T-helper 2 cell (primary cell): ENCODE data around the gene SFXN3.

Experiments used
- DNase-seq, 5 experiments: peaks; one replicate each; pipeline versions ENCODE4 v3.0.0 to v3.0.0-alpha.2; 2012 to 2022
- total RNA-seq, 2 donors: gene quantifications; one replicate each; lab custom pipeline; 2026; lab: John Stamatoyannopoulos, UW

The SFXN3 gene, protein sequence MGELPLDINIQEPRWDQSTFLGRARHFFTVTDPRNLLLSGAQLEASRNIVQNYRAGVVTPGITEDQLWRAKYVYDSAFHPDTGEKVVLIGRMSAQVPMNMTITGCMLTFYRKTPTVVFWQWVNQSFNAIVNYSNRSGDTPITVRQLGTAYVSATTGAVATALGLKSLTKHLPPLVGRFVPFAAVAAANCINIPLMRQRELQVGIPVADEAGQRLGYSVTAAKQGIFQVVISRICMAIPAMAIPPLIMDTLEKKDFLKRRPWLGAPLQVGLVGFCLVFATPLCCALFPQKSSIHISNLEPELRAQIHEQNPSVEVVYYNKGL
- 65.1 to 68.0 reads per million in 2 donors for total RNA-seq

DNA sequence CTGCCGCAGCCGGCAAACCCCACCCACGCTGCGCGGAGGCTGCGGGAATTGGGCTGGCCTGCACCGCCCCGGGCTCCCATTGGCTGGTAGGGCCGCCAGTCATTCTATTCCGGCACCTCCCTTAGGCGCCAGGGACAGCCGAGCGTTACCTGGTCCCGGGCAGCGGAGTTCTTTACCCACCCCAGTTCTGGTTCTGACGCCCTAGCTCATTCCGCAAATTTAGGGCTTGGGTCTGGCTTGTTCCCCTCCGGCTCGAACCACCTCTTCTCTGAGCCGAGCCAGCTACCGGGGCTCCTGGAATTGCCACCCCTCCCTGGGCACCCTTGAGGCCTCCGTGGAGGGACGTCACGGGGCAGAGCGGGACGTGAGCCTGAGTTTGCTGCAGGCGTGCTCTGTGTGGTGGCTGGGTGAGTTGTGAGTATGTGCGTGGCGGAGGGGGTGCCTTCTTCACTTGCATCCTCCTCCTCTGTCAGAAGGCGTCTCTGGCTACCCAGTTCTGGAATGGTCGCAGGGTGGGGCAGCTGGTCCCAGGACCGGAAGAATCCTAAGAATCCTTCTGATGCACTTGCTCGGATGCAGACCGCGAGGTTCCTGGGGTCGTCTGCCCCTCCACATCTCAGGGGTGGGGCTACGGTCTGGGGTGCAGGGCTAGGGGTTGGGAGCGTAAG is at the start of gene SFXN3, which contains the start of gene PDZD7:
Gene SFXN3, plus strand, starts transcription at position 107 of the 668 bp plus-strand sequence. CDS start 3,461 bp downstream, outside the sequence.
Gene PDZD7, minus strand, starts transcription at position 2 of the 668 bp plus-strand sequence. CDS start 910 bp downstream, outside the sequence.
- peak; percentile 93 to 97 (median 94) for DNase-seq

DNA sequence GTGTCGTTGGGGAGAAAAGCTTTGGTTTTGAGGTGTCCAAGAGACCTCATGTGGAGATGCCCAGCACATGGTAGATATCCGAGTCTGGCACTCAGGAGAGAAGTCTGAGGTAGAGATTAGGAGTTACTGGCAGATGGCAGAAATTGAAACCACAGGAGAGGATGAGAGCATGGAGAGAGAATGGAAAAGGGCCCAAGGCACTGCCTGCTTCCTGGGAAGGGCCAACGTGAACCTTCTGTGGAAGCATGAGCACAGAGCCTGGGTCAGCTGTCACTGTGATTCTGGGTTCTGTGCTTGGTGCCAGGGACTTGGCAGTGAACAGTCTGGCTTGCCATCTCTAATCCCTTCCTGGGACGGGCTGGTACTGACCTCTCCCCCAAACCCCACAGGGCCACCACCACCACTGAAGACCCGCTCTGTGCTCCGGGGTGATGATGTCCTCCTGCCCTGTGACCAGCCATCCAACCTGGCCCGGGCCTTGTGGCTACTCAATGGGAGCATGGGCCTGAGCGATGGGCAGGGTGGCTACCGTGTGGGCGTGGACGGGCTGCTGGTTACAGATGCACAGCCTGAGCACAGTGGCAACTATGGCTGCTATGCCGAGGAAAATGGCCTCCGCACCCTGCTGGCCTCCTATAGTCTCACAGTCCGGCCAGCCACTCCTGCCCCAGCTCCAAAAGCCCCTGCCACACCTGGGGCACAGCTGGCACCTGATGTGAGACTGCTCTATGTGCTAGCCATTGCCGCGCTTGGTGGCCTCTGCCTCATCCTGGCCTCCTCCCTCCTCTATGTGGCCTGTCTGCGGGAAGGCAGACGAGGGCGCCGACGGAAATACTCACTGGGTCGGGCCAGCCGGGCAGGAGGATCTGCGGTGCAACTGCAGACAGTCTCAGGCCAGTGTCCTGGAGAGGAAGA is 47.9 kb upstream of the SFXN3 start:
- no peak for DNase-seq

DNA sequence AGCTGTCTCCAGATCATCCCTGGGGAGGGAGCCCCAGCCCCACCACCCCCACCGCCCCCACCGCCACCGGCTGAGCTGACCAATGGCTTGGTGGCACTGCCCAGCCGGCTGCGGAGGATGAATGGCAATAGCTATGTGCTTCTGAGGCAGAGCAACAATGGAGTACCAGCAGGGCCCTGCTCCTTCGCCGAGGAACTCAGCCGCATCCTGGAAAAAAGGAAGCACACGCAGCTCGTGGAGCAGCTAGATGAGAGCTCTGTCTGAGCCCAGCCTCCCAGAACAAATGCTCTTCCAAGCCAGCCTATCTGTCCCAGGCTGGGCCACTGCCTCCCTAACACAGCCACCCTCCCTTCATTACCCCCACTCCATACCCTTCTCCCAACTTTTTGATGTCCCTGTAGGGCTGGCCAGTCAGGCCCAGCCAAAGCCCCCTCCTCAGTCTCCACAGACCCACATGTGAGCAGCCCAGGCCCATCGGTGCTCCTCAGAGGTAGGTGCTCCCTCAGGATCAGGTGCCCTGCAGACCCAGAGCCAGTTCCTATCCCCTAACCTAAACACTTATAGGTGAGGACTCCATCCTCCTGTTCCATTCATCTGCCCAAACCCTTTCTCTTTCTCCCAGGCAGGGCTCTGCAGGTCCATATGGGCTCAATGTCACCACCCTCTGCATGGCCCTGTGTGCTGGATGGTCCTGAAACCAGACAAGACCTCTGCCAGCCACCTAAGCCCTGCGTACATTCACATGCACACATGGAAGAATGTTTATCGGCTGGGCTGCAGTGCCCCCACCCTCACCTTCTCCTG is 47.0 kb upstream of the SFXN3 start:
- no peak for DNase-seq

DNA sequence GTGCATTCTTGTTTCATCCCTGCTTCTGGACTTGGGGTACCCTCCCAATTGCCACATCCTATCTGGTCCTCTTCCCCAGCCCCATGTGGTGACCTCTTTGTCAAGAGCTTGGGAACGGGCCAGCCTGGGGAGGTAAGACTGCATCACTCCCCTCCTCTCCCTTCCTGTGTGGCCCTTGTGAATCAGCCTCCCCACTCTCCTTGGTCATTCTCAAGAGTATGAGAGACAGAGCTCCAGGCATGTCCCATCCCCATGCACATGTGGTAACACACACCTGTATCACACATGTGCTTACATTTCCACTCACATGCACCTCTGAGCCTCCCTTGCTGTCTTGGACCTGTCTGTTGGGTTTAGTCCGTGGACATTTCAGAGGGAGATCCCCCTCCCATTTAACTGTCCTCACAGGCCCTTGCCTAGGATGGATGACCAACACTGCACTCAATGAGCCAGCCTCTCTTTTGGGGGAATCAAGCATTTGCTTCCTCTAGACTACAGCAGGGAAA is 46.3 kb upstream of the SFXN3 start:
- DNase-seq: no peak

DNA sequence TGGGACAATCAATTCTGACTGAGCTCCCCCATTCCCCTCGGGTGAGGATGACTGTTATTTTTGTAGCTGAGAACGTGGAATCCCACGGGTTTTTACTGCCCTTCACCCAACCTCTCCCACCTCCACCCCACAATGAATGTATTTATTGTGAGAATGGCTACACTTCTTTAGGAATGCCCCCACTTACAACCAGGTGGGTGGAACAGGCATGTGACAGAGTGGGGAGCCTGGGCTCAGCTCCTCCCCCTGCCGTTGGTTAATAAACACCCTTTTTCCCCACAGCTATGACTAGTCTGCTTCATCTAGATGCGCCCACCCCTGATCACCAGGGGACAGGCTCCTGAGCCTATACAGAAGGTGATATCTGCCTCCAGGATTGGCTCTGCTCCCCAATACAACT is 45.7 kb upstream of the SFXN3 start:
- DNase-seq: no peak

DNA sequence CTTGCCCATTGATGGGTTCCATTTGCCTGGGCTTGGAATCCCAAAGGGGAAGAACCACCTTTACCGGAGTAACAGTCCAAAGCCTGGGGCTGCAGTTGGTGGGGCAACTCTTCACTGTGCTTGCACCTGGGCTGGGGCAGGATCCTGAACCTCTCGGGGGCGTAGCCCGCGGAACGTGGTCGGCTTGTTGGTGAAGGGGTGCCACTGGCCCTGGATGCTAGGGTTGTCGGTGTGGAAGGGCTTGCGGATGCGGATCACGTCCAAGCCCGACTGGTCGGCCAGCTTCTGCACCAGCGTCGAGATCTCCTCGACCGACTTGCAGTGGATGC is 44.4 kb upstream of the SFXN3 start:
- DNase-seq: no peak

DNA sequence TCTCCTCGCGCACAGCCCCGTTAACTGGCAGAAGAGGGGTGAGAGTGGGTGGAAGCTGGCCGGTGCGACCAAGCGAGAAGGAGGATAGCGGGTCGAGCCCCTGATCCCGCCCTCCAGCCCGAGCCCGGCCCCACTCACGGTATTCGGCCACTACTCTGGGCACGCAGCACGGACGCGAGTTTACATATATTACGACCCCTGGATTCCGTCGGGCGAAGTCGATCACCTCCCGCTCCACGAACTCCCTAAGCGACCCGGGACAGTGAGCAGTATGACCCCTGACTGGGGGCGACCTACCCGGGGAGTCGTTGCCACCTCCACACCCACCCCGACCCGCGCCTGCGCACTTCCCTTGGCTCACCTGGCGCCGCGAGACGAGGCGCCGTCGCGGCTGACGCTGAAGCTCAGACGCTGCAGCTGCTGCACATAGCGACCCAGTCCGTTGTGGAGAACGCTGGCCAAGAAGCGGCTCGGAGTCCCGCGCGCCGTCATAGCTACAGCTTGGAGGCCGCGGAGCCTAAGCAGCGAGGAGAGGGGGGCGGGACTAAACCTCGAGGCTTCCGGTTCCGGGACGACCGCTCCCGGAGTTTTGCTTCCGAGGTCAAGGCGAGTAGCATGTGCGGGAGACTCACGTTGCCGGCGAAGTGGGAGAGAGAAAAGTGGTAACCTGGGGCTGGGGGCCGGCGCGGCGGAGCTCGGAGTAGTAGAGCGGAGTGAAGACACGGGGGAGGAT is 43.9 kb upstream of the SFXN3 start, which contains the start of the genes MRPL43 and TWNK:
Gene MRPL43, minus strand, starts transcription at position 546 of the 733 bp plus-strand sequence. Its CDS starts 54 bp downstream, at position 492.
Gene TWNK, plus strand, starts transcription at position 592 of the 733 bp plus-strand sequence. CDS start 668 bp downstream, outside the sequence.
- DNase-seq: peak; percentile 66 to 85 (median 75)

DNA sequence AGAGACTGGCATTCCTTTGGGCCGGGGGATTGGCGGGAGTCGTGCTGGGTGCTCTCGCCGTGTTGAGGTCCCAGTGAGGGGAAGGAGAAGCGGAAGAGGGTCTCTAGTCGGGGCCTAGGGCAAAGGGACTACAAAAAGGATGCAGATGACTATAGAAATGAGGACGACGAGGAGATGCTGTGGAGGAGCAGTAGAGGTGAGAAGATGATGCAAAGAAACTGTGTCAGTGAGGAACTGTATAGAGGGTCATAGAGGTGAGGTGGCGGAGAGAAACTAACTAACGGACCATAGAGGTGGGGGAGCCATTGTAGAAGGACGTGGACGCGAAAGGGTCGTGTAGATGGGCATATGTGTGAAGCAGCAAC is 43.4 kb upstream of the SFXN3 start:
- DNase-seq: no peak

DNA sequence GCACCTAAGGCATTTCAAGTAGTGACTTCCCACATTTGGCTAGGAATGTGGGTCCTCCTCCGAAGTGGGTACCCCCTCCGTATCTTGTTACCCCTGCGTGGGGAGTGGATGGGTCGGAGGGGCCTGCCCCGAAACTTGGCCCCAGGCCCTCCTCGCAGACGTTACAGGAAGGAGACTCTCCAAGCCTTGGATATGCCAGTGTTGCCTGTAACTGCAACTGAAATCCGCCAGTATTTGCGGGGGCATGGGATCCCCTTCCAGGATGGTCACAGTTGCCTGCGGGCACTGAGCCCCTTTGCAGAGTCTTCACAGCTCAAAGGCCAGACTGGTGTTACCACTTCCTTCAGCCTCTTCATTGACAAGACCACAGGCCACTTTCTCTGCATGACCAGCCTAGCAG is 42.9 kb upstream of the SFXN3 start:
- DNase-seq: no peak

DNA sequence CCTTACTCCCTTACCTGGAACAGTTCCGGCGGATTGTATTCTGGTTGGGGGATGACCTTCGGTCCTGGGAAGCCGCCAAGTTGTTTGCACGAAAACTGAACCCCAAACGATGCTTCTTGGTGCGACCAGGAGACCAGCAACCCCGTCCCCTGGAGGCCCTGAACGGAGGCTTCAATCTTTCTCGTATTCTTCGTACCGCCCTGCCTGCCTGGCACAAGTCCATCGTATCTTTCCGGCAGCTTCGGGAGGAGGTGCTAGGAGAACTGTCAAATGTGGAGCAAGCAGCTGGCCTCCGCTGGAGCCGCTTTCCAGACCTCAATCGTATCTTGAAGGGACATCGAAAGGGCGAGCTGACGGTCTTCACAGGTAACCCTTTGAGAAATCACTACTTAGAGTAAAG is 41.9 kb upstream of the SFXN3 start:
- DNase-seq: no peak

DNA sequence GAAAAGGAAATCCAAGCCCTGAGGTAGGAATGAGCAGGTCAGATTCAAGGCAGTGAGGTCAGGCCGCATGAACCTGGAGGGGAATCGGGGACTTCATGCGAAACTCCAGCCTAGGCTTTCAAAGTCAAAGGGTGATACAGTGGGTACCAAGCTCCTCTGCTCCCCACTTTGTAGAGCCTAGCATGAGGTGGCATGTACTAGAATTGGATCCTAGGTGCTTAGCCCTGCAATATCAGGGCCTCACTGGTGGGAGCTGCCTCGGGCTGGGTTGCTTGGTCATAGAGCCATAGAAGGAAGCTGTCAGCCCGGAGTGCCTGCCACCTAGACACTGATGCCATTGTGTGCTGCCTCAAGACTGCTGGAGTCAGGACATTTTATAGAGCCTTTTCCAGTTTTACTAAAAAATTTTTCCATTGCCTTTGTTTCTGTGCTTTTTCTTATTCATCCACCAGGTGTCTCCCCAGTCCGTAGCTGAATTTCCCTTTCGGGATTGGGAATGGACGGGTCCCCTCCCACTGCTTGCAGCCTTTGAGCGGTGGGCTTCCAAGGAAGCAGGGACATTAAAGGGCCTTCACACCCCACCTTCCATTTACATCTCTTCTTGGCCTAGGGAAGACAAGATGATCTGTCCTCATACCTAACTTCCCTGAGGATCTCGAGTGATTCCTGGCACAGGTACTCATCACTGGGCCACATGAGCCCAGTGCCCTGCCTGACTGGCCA is 36.9 kb upstream of the SFXN3 start:
- DNase-seq: no peak

DNA sequence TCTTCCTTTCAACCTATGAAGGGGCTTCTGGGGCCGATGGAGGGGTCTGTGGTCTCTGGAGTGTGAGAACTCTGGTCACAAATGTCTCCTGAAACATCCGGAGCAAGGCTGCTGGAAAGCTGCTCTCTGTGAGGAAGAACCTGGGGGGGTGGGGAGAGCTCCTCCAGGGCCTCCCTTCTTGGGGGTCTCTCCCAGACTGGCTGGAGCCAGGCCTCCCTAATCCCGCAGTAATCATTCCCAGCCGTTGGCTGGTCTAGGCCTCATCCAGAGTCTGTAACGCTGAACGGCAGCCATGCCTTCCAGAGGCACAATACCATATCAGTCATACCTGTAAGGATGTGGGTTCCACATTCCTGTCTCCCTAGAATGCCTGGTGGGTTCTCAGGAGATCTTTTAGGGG is 35.9 kb upstream of the SFXN3 start:
- no peak for DNase-seq

DNA sequence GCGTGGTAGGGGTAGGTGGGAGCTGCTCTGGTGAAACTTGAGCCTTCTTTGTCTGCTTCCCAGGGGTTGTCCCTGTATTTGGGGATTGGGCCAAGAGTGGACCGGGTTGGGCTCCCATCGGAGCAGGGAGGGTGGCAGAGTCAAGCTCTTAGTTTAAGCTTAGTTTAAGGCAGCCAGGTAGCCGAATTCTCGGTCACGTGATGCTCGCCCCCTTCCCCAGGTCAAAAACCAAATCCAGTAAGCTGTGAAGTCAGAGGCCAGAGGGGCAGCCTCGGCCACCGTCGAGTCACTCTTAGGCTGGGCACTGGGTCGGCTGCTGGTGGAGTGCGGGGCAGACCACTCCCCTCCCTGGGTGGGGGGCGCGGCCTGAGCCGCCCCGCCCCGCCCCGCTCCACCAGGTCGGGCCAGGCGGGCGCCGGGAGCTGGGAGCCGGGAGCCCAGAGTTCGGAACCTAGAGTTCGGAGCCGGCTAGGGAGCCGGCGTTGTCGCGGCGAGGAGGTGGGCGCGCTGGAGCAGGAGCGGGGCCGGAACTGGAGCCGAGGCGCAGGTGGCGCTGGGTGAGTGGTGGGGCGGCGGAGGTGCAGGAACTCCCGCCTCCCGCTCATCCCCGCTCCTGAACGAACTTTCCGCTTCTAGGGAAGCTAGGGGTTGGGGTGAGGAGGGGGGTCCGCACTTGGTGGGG is 34.2 kb upstream of the SFXN3 start:
- peak in 3 of 5 experiments; percentile 27 to 49 (median 28) for DNase-seq

DNA sequence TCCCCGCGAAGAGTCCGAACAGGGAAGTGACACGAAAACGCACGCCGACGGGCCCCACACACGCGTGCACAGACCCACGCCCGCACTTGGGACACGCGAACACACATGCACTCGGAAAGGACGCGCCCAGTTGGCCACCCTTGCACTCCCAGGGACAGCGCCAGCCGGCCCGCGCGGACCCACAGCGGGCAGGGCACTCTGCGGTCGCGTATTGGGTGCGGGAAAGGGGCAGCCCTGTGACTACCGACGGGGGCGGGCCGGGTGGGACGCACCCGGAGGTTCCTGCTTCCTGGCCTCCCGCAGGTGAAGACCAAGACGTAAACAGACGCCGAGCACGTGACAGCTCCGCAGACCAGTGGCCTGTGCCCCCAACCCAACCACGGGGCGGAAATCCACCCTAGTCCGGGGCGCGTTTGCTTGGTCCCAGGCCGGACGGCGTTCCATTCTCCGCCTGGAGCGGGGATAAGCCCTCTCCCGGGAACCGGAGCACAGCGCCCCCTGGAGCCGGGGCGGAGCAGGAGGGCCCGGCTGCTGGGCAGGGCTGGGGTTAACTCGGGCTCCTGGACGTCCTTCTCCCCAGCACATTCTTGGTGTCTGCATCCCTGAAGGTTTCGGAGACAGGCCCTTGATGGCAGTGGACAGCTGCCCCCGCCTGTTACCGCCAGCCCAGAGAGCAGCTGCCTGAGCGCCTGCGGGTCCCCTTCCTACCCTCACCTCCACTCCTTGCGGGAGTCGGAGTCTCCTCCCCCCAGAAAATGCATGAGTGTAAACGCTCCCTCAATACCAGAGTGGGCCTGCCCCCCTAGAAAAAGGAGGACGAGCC is 33.5 kb upstream of the SFXN3 start:
- DNase-seq: peak; percentile 57 to 77 (median 58)

DNA sequence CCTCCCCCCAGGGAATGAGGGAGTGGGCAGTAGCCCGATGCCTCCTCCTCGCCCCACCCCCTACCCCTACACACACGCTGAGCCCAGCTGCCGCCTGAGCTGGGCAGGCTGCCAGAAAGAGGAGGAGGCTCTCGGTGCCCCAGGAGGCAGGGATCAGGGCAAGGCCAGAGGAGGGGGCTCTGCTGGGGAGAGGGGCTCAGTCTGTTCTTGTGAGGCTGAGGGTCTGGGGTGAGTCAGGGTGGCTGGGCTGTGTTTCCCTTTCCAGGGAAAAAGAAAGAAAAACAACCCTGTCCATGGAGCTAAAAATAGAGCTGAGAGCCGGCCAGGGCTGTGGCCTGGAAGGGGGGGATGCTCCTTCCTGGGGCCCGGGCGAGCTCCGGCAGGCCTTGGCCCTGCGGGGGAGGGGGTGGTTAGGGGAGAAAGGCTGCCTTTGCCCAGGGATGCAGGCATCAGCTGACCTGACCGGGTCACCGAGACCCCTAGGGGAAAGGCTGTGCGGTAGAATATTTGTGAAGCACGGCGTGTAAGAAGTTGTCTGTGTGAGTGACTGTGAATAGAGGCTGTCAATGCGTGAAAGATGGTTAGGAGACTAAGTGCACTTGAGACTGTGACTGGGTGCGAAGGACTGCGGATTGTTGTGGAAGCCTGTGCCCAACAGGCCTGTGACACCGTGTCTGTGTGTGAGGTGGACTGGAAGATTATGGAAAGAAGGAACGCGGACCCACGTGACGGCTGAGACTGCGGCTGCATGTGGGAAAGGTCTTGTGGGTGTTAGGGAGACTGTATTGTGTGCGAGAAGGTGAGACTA is 32.6 kb upstream of the SFXN3 start:
- DNase-seq: peak in 4 of 5 experiments; percentile 33 to 71 (median 50)

DNA sequence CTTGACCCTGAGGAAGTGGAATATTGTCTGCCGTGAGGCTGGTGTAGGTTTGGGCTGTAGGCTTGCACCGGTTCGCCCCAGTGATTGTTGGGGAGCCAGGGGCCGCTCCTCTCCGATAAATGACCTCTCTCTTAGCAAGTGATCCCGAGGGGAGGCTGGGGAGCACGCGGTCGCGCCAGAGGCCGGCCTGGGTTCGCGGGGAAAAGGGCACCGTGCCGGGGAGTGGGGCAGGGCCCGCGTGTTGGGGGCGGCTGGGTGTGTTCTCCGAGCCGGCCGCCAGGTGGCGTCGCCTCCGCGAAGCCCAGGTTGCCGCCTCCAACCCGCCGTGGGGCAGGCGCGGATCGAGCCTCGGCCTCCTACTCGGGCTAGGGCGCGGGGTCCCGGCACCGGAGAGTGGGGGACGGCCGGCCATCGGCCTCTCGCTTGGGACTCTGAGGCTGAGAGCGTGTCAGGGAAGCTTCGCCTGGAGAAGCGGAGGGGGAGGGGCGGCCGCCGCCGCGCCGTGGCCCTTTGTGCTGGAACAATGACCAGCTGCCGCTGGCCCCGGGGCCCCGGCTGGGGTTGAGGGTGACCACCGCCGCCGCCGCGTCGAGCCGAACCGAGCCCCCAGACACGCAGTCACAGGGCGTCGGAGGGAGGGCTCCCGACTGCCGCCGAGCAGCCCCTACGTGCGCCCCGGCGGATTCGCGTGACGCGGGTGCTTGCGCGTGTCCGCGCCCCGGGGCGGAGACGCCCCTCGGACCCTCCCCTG is 31.9 kb upstream of the SFXN3 start:
- DNase-seq: peak; percentile 59 to 78 (median 67)

DNA sequence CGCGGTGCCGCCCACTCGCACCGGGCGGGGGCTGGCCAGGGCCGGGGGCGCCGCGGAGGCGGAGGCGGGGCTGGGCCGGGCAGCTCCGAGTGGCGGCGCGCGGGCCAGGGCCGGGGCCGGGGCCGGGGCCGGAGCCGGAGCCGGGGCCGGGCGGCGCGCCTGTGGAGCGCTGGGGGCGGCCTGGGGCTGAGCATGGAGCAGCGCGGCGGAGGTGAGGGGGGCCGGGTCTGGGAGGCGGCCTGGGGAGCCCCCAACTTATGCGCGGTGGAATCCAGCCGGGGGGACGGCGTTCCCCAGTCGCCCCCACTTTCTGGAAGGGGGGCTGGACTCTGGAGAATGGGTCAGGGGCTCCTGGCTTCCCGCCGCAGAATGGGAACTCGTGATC is 31.3 kb upstream of the SFXN3 start, which contains the start of gene LZTS2:
Gene LZTS2, plus strand, starts transcription at position 67 of the 385 bp plus-strand sequence. CDS start 2,731 bp downstream, outside the sequence.
- no peak for DNase-seq
